HG02642 (cell line): ENCODE measurements around the gene CPNE8.

Source experiments
- ATAC-seq: cut with Tn5 transposase; IDR thresholded peaks from one replicate; pipeline ENCODE4 v1.9.1; 2021; ENCODE audit warnings: mild to moderate bottlenecking; ENCODE audit not compliant: unreplicated experiment, poor library complexity

CPNE8 gene

DNA sequence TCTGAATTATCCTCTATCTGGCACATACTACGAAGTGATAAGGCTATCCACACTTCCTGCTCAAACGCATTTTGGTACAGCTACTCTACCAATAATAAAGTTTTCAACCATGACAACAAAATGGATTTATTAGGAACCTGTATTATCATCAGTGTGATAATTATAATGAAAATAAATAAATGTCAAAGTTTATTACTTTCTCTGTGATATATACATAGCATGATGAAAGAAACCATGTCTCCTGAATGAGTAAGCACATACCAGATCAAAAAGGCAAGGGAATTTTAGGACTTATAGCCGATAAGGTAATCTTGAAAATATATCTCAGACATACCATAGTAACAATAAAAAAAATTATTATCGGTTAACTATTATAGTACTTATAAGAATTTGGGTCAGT lies 61.1 kb downstream of the CPNE8 start:
- ATAC-seq: no peak

DNA sequence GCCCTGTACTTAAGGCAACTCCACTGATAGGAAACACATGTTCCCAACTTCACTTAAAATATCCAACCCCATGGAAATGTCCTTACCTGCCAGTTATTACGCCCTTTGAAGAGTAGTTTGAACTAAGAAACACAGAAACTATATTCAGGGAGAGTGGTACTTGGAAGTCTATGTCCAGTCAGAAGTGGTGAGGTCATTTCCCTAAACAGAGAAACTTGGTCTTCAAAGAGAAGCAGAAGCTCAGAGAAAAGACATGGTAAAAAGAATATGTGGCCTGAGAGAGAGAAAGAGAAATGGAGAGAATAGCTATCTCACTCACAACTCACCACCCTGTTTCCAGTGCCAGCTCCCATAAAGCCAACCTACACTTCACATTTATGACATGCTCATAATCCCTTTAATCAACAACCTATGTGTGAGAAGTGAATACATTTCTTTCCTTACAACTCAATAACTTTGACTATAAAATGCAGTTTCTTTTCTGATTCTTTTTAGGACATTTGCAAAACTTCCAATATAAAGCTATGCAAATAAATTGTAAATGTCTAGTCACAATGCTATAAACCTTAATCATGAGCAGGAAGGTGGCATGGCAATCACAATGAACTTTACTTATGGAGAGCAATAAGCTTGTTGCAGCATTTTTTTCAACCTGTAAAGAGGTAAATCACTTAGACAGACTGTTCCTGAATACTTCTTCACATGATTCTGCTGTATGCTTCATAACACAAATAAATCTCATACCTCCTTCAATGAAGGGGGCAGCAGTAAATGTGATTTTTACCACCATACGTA lies 67.1 kb downstream of the CPNE8 start:
- no peak for ATAC-seq

DNA sequence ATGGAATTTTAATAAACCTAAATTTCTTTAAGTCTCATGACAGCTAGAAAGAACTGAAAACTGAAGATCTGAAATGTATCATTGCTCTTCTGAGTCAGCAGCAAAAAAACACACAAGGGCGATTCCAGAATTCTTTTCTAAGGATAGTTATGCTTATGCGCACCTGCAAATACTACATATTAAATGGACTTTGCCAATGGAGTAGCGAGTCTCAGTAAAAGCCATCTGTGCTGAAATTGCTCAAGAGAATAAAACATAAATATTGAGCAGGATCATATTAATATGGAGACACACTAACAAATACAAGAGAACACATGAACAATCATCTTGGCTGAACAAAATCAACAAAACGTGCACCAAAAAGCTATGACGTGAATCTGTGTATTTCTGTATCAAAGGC lies 73.7 kb downstream of the CPNE8 start:
- ATAC-seq: no peak

DNA sequence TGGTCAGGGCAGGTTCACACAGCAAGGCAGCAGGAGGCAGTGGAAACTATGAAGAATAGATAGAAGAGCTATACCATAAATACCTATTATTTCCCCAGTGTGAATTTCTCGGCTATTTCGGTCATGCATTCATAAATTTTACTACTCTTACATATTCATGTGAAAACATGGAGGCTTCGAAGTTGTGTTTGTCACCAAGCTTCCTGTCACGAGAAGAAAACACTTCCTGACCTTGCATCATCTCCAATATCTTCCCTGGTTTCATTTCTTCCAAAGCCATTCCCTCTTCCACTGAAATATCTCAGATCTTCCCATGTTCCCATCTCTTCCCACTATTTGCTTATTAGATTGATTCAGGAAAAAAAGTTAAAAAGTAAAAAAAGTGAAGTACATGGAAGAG lies 80.4 kb downstream of the CPNE8 start:
- no peak for ATAC-seq

DNA sequence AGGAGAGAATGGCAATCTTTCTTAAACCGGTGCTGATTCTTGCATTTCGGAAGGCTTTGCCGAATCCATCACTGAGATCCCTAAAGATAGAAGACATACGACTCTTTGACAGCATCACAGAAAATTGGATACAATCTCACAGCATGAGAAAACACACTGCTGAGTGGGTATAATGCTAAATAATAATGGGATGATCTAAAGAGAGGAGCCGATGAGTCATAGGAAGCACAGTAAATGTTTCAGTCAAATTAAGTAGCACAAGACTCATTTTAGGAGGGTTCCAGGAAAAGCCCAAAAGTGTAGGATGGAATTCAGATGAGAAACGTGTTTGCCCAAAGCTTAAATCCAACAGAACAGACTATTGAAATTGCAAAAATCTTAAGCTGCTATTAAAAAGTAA lies 81.7 kb downstream of the CPNE8 start:
- ATAC-seq: no peak

DNA sequence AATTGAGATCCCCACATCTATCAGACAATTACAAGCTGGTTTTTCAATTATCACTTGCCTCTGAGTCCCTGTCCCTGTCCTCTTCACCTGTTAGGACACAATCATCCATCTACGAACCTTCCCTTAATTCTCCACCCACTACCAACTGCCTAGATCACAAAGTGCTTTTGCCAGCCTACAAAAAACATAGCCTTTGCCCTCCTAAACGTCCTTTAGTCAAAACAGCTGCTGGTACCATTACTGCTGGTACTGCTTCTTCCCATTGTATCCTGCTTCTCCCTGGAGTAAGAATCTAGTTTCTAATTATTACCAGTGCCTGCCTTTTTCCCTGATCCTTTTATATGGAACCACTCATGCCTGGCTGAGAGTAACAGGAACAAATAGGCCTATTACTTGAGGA lies 82.1 kb downstream of the CPNE8 start:
- ATAC-seq: no peak

DNA sequence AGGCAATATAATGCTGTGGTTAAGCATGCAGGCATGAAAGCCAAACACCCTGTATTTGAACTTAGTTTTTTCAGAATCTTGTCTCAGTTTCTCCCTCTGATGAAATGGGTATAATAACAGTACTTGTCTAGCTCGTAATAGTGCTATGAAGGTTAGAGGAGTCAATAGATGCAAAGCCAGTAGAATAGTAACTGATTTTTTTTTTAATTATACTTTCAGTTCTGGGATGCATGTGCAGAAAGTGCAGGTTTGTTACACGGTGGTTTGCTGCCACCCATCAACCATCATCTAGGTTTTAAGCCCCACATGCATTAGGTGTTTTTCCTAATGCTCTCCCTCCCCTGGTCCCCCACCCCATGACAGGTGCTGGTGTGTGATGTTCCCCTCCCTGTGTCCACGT lies 87.4 kb downstream of the CPNE8 start:
- no peak for ATAC-seq

DNA sequence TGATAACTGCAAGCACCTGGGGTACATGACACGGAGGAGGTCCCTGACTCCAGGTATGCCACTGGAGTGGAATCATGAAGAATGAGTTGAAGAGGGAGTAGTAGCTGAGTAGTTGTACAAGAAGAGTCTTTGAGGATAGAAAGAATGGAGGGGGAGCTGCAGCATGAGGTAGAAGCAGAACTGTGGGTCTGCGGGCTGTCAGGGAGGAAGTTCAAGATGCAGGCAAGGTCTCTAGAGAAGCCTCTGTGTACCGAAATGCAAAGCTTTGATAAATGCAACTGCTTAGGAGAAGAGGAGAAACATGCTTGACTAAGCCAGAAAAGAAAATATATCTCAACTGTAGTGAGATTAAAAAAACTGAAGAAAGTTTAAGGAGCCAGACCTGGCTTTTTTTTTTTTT lies 91.5 kb downstream of the CPNE8 start:
- no peak for ATAC-seq

DNA sequence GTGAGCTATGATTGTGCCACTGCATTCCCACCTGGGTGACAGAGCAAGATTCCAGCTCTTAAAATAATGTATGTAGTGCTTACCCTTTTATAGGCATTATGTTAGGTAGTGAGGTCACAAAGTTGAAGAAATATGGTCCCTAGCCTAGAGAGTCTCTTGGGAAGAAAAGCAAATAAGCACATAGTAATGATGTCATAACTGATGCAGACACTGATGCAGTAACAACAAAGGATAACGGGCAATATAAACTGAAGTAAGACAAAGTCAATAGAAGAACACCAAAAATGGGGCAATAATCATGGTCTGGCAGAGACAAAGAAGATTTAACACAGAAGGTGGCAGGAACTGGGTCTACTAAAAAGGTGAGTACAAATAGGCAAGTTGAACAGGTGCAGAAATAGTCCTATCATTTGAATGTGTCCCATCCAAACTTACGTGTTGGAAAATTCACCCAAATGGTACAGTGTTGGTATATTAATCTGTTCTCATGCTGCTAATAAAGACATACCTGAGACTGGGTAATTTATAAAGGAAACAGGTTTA lies 93.5 kb downstream of the CPNE8 start:
- ATAC-seq: no peak

DNA sequence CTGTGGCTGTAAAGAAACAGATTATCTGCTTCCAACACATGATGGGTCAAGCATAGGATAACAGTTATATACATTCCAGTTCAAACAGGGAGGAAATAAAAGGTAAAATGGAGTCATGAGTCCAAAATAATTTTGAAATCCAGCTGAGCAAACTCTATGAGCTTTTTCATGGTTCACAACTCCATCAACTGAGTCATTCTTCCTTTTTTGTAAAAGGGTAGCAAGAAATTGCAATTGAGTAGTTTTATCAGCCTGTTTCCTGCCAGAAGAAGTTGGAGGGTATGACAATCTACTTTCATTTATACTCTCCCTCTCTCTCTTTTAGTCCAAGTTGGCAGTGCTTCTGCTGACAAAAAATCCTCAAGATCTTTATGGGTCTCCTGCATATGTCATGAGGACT lies 95.6 kb downstream of the CPNE8 start:
- ATAC-seq: no peak

DNA sequence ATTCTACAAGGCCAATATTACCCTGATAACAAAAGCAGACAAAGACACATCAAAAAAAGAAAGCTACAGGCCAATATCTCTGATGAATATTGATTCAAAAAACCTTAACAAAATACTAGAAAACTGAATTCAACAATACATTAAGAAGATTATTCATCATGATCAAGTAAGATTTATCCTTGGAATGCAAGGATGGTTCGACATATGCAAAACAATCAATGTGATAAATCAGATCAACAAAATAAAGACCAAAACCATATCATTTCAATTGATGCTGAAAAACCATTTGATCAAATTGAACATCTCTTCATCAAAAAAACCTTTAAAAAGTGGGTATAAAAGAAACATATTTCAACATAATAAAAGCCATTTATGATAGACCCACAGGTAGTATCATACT lies 117.3 kb downstream of the CPNE8 start:
- no peak for ATAC-seq

DNA sequence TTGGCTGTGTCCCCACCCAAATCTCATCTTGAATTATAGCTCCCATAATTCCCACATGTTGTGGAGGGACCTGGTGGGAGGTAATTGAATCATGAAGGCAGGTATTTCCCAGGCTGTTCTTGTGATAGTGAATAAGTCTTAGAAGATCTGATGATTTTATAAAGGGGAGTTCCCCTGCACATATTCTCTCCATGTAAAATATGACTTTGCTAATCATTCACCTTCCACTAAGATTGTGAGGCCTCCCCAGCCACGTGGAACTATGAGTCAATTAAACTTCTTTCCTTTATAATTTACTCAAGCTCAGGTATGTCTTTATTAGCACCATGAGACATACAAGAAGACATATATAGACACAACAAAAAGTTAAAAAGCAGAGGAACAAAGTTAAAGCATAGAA lies 120.0 kb downstream of the CPNE8 start:
- no peak for ATAC-seq

DNA sequence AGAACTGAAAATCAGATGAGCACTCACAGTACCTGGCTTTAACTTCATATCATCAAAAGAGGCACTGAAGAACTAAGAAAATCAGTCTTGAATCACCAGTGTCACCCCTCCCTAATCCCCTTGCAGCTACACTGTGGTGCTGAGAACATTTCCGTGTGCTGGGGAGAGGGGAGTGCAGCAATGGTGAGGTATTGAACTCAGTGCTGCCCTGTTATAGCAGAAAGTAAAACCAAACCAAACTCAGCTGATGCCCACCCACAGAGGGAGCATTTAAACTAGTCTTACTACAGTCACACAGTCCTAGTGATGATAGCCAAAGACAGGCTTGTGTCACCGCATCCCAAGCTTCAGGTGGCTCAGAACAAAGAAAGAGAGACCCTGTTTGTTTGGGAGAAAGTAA lies 122.1 kb downstream of the CPNE8 start:
- peak; percentile 48 for ATAC-seq

DNA sequence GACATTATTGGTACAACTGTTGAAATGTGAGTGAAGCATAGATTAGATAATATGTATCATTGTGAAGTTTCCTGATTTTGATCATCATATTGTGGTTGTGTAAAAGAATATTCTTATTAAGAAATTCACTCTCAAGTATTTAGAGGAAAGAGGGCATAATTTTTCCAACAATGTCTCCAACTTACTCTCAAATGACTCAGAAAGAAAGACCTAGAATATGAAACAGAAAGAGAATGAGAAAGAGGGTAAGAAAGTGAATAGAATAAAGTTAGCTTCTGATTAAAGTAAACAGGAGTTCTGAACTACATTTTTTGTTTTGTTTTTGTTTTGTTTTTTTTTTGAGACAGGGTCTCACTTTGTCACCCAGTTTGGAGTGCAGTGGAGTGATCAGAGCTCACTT lies 123.0 kb downstream of the CPNE8 start:
- ATAC-seq: no peak

DNA sequence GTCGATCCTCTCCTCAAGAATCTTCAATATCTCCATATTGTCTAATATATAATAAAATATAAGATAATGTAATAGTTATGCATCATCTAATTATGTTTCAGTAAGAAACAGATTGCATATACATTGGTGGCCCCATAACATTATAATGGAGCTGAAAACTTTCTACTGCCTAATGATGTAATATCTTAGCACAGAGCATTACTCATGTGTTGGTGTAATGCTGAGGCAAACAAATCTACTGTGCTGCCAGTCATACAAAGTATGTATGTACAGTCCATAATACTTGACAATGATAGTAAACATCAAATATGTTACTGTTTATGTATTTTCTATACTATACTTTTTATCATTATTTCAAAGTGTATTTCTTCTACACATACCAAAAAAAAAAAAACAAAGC lies 128.7 kb downstream of the CPNE8 start:
- no peak for ATAC-seq

DNA sequence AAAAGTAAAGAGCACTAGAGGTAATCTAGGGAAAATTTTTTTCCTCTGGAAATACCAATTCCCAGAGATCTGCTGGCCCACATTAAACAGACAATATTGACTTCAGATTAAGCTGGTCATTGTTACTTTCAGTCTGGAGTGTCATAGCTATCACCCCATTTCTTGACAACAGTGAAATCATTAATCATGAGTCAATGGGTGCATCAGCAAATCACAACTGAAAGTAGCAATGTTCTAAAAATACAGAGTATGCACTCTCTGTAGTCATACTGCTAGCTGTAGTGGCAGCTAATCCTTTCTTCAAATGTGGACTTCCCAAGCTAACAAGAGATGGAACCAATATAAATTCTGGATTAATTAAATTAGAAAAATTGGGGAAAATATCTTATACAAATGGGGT lies 129.9 kb downstream of the CPNE8 start:
- peak; percentile 96 for ATAC-seq

DNA sequence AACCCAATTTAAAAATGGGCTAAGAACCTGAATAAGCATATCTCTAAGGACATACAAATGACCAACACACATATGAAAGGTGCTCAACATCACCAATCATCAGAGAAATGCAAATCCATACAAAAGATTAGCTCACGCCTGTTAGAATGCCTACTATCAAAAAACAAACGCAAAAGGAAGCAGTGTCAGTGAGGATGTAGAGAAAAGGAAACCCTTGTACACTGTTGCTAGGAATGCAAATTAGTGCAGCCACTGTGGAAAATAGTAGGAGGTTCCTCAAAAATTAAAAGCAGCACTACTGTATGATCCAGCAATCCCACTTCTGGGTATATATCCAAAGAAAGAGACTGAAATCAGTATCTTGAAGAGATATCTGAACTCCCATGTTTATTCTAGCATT lies 133.0 kb downstream of the CPNE8 start:
- no peak for ATAC-seq

DNA sequence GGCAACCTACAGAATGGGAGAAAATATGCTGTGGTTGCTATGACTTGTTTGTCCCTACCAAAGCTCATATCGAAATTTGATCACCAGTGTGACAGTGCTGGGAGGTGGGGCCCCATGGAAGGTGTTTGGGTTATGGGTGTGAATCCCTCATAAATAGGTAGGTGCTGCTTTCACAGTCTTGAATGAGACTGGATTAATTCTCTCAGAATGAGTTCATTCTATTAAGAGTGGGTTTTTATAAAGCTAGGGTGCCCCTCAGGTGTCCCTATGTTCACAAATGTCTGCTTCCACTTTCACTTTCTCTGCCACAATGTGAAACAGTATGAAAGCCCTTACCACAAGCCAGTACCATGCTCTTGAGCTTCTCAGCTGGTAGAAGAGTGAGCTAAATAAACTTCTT lies 133.5 kb downstream of the CPNE8 start:
- ATAC-seq: peak; percentile 77

DNA sequence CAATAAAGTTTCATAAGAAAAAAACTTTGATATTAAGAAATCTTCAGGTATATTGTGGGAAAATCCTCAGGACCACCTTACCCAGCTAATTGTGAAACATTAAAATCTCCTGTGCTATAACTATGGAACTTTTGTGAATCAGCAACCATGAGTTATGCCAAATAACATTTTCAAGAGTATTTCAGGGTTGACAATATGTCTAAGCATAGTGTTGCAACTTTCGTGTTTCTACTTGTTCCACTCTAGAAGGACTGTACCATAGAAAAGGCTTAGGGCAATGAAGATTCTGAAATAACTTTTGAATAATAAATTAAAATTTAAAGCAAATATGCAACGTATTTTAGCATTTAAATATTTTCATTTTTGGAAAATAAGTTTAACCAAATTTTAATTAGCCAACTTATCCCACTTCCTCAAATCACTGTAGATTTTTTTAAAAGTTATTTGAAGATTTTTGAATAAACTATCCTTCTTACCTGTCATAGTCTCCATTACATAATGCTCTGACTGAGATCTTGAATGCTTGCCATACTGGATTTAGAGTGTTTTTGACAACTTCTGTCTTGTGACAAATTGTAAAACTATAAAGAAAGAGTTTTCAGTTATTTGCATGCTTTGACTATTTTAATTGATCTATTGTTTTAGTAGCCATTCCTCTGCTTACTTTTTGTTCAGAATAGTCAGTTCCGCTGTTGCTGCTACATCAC lies 143.6 kb downstream of the CPNE8 start:
- no peak for ATAC-seq

DNA sequence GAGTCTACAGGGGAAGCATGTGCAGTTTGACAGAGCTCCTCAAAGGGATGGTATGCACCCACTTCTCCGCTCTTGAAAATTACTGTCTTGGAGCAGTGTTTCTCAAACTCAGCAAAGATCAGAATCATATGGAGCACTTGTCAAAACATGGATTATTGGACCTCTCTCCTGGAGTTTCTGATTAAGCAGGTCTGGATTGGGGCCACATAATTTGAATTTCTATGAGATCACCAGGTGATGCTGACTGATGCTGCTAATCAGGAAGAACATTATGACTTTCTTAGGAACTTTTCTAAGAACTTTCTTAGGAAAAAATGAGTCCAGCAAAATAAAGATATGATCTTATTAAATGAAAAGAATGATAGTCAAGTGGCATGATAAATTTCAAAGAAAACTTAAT lies 144.3 kb downstream of the CPNE8 start:
- no peak for ATAC-seq

DNA sequence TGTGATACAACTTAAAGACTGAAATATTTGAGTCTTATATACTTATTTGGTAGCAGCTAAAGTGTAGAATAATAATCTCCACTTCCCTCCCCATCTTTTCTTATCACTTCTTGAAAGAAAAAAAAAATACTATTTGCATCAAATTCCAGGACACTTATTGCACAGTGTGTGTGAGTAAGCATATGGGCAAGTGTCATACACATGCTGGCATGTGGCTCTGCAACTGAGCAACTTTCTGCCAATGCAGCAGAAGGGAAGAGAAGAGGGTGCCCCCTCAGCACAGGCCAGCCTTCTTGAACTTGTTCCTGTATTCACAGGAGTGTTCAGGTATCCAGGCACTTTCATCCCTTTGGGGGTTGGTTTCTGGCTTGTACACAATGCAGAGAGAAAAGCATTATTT lies 145.8 kb downstream of the CPNE8 start:
- no peak for ATAC-seq

DNA sequence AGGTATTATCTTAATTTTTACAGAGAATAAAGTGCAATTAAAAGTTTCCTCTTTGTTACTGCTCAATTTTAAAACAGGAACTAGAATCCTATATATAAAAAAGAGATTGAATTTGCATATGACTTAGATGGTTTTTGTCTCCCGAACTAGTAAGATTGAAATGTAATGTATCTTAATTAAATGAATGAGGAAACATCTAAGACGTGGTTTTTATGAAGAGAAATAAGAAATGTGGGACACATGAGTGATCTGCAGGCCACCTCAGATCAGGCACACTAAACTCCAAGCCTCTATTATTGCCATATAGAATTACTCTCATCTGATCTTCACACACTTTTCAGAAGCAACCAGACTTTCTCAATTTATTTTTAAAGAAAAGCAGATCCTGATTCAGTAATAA lies 158.6 kb downstream of the CPNE8 start:
- no peak for ATAC-seq
